A549 (cell line): ENCODE results near the gene MOGAT3.

ENCODE experiments used
- CBX2 ChIP-seq: fragments of 200-600 bp; sonication (generic); IDR thresholded peaks from 2 replicates; pipeline ENCODE4 v1.6.1; 2016; ENCODE audit warnings: low read depth, mild to moderate bottlenecking, borderline replicate concordance
- CTCF ChIP-seq: fragments of >200 bp; sonication (Bioruptor Twin); formaldehyde crosslinking; IDR thresholded peaks from 3 replicates; pipeline ENCODE4 v1.5.1; 2016
- POLR2A ChIP-seq: IDR thresholded peaks from 2 replicates; pipeline ENCODE4 v1.6.1; 2012; ENCODE audit warnings: mild to moderate bottlenecking, low read length
- RAD21 ChIP-seq, 2 experiments: fragments of >200 bp in 1 of 2; sonication (Bioruptor Twin) in 1 of 2; formaldehyde crosslinking in 1 of 2; IDR thresholded peaks in 1 of 2; conservative IDR thresholded peaks in 1 of 2; 2 replicates in 1 of 2; 3 replicates in 1 of 2; pipeline ENCODE4 v1.6.1; 2012 to 2018; ENCODE audit warnings: inconsistent platforms in 1 of 2
- RCOR1 ChIP-seq: fragments of 150-350 bp; IDR thresholded peaks from 2 replicates; pipeline ENCODE4 v1.6.1; 2014; ENCODE audit warnings: antibody characterized with exemption, low read length, low read depth
- REST ChIP-seq: fragments of 200-600 bp; sonication (generic); IDR thresholded peaks from 2 replicates; pipeline ENCODE4 v1.6.1; 2016; ENCODE audit warnings: antibody characterized with exemption, mild to moderate bottlenecking, moderate library complexity
- ZSCAN20 ChIP-seq: fragments of 250-450 bp; sonication (Bioruptor Pico); IDR thresholded peaks from 2 replicates; pipeline ENCODE4 v1.8.0; 2022; ENCODE audit warnings: mild to moderate bottlenecking, moderate library complexity
- TF ChIP-seq, protein P1 (sequence below): fragments of 150-350 bp; IDR thresholded peaks from 2 replicates; pipeline ENCODE4 v1.6.1; 2014; ENCODE audit warnings: low read depth, mild to moderate bottlenecking, low read length
- TF ChIP-seq, protein P2 (sequence below): IDR thresholded peaks from 2 replicates; pipeline ENCODE4 v1.6.1; 2012

DNA sequence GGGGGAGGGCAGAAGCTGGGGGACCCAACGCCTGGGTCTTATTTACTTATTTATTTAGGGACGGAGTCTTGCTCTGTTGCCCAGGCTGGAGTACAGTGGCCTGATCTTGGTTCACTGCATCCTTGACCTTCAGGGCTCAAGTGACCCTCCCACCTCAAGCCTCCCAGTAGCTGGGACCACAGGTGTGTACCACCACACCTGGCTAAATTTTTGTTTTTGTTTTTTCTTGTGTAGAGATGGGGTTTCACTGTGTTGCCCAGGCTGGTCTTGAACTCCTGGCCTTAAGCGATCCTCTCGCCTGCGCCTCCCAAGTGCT is 1.7 kb upstream of the MOGAT3 start:
- no peak for TF ChIP-seq REST
- TF ChIP-seq CTCF: no peak
- no peak for TF ChIP-seq RAD21 (conservative IDR thresholded peaks at IDR 0.05 in 1 of 2, IDR thresholded peaks at IDR 0.05 in 1 of 2)
- no peak for TF ChIP-seq POLR2A
- TF ChIP-seq, protein P1, sequence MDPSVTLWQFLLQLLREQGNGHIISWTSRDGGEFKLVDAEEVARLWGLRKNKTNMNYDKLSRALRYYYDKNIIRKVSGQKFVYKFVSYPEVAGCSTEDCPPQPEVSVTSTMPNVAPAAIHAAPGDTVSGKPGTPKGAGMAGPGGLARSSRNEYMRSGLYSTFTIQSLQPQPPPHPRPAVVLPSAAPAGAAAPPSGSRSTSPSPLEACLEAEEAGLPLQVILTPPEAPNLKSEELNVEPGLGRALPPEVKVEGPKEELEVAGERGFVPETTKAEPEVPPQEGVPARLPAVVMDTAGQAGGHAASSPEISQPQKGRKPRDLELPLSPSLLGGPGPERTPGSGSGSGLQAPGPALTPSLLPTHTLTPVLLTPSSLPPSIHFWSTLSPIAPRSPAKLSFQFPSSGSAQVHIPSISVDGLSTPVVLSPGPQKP: no peak
- TF ChIP-seq ZSCAN20: no peak
- no peak for TF ChIP-seq CBX2
- no peak for TF ChIP-seq RCOR1
- TF ChIP-seq, protein P2, sequence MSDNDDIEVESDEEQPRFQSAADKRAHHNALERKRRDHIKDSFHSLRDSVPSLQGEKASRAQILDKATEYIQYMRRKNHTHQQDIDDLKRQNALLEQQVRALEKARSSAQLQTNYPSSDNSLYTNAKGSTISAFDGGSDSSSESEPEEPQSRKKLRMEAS: no peak
